Keratinocyte (primary cell): ENCODE results near the gene FOCAD. TPM values are rescaled to one million over a fixed set of nuclear protein-coding genes. Genes with fewer than 3 reads are reported as not detected.

Source experiments
- DNase-seq: peaks from one replicate; pipeline ENCODE4 v3.0.0-alpha.2; 2011; ENCODE audit warnings: low read depth, missing footprints, low spot score
- FAIRE-seq: peaks from 2 replicates; lab custom pipeline; 2011; peaks lifted over from hg19 to GRCh38; lab: Jason Lieb, UNC
- H2AFZ ChIP-seq: 2 replicates; pipeline ENCODE4 v1.6.0; 2012; ENCODE audit warnings: low read length, control low read depth, inconsistent platforms; ENCODE audit not compliant: control insufficient read depth
- H3K27ac ChIP-seq: 2 replicates; pipeline ENCODE4 v1.5.1; 2011; ENCODE audit warnings: low read length; ENCODE audit not compliant: control insufficient read depth, insufficient read depth
- H3K27me3 ChIP-seq: 3 replicates; pipeline ENCODE4 v1.6.0; 2011; ENCODE audit warnings: low read length; ENCODE audit not compliant: control insufficient read depth, insufficient read depth; ENCODE audit errors: extremely low read depth
- H3K36me3 ChIP-seq, 2 experiments: 2 replicates in 1 of 2; 3 replicates in 1 of 2; pipeline ENCODE4 v1.5.1; 2011; ENCODE audit warnings: low read length in 2 of 2, mild to moderate bottlenecking in 1 of 2; ENCODE audit not compliant: control insufficient read depth in 2 of 2, insufficient read depth in 2 of 2; ENCODE audit errors: extremely low read depth in 1 of 2
- H3K4me1 ChIP-seq: 3 replicates; pipeline ENCODE4 v1.5.1; 2011; ENCODE audit warnings: low read length; ENCODE audit not compliant: control insufficient read depth, insufficient read depth; ENCODE audit errors: extremely low read depth
- H3K4me2 ChIP-seq: 3 replicates; pipeline ENCODE4 v1.6.0; 2011; ENCODE audit warnings: low read depth, low read length; ENCODE audit not compliant: control insufficient read depth, insufficient read depth; ENCODE audit errors: extremely low read depth
- H3K4me3 ChIP-seq, 3 experiments: fragments of 200-600 bp in 1 of 3; sonication (generic) in 1 of 3; 2 replicates in 2 of 3; 3 replicates in 1 of 3; pipeline ENCODE4 v1.5.1; 2011 to 2016; ENCODE audit warnings: low read length in 3 of 3, mild to moderate bottlenecking in 3 of 3, control low read depth in 2 of 3, inconsistent platforms in 1 of 3, low read depth in 1 of 3, mixed read lengths in 1 of 3, mixed run types in 1 of 3, moderate library complexity in 1 of 3; ENCODE audit not compliant: control insufficient read depth in 2 of 3, insufficient read depth in 2 of 3; ENCODE audit errors: extremely low read depth in 1 of 3
- H3K79me2 ChIP-seq: 2 replicates; pipeline ENCODE4 v1.6.0; 2012; ENCODE audit warnings: low read length; ENCODE audit not compliant: control insufficient read depth, insufficient read depth
- H3K9ac ChIP-seq: 3 replicates; pipeline ENCODE4 v1.6.0; 2011; ENCODE audit warnings: low read length; ENCODE audit not compliant: control insufficient read depth, insufficient read depth; ENCODE audit errors: extremely low read depth
- H3K9me1 ChIP-seq: 3 replicates; pipeline ENCODE4 v1.6.0; 2011; ENCODE audit warnings: low read length; ENCODE audit not compliant: control insufficient read depth, insufficient read depth; ENCODE audit errors: extremely low read depth
- H3K9me3 ChIP-seq: 2 replicates; pipeline ENCODE4 v1.5.1; 2012; ENCODE audit warnings: low read depth, low read length; ENCODE audit not compliant: control insufficient read depth
- H4K20me1 ChIP-seq: 3 replicates; pipeline ENCODE4 v1.6.0; 2011; ENCODE audit warnings: low read length; ENCODE audit not compliant: control insufficient read depth, insufficient read depth; ENCODE audit errors: extremely low read depth
- CTCF ChIP-seq, 3 experiments: IDR thresholded peaks in 1 of 3; conservative IDR thresholded peaks in 1 of 3; optimal IDR thresholded peaks in 1 of 3; 2 replicates in 2 of 3; 3 replicates in 1 of 3; pipeline versions ENCODE3 to v1.5.1; 2011; ENCODE audit warnings: low read length in 3 of 3, mild to moderate bottlenecking in 3 of 3, moderate library complexity in 2 of 3, control low read depth in 1 of 3, inconsistent platforms in 1 of 3; ENCODE audit not compliant: insufficient read depth in 2 of 3; ENCODE audit errors: extremely low read depth in 1 of 3
- EZH2 ChIP-seq: IDR thresholded peaks from one replicate; pipeline ENCODE4 v1.6.1; 2012; ENCODE audit warnings: inconsistent platforms, mild to moderate bottlenecking, low read length, moderate library complexity
- dilution Hi-C: fragments of 300-500 bp; cut with MboI; formaldehyde crosslinking; loops from one replicate; pipeline ENCODE4 v1.7.0; 2020; ENCODE audit warnings: low sequenced_read_pairs; ENCODE audit not compliant: extremely low pct_ligation_motif_present
- polyA plus RNA-seq, 5 experiments: library from polyadenylated mRNA; depleted of rRNA in 3 of 5; stranded (reverse) in 3 of 5; stranded (forward) in 1 of 5; unstranded in 1 of 5; fragments of >200 nt; gene quantifications; 1 replicate in 1 of 5; 2 replicates in 3 of 5; 3 replicates in 1 of 5; pipeline versions ENCODE4 v1.2.1 to v1.2.3, GENCODE V29; 2011 to 2012; ENCODE audit warnings: missing spikeins in 2 of 5, low read depth in 1 of 5, low replicate concordance in 1 of 5

The FOCAD gene
- polyA plus RNA-seq, 1 donor (not counting 4 experiments of a cell fraction or from before 2014, with no cell fraction given): 33.1 TPM

GRCh38 chr9:21015129-21015815 lies 331.2 kb downstream of the FOCAD start:
- H3K4me1 ChIP-seq: peaks cover 5% of the 10 kb centered on the region
- H3K27ac ChIP-seq: no peak overlapping the region
- no peaks in the 10 kb centered on the region for H3K27me3 ChIP-seq
- H2AFZ ChIP-seq: no peak overlapping the region
- no peak for TF ChIP-seq CTCF (optimal IDR thresholded peaks at IDR 0.05 in 1 of 3, IDR thresholded peaks at IDR 0.05 in 1 of 3, conservative IDR thresholded peaks at IDR 0.05 in 1 of 3; ENCODE audit: extremely low read depth in 1 of 3, insufficient read depth in 2 of 3, low read length in 3 of 3)
- no peak for TF ChIP-seq EZH2
- no peak overlapping the region for H3K9ac ChIP-seq
- dilution Hi-C loops: no loop called here
- no peak overlapping the region for H3K4me3 ChIP-seq
- H4K20me1 ChIP-seq: no peaks in the 10 kb centered on the region
- FAIRE-seq (no peak), DNase-seq (no peak)
- no peak overlapping the region for H3K4me2 ChIP-seq
- H3K79me2 ChIP-seq: no peaks in the 10 kb centered on the region
- no peaks in the 10 kb centered on the region for H3K9me1 ChIP-seq
- no peaks in the 10 kb centered on the region for H3K9me3 ChIP-seq
- H3K36me3 ChIP-seq: peaks cover 0 to 5% of the 10 kb centered on the region in 2 experiments

- TF ChIP-seq EZH2 (no peak), CTCF (optimal IDR thresholded peaks at IDR 0.05 in 1 of 3, IDR thresholded peaks at IDR 0.05 in 1 of 3, conservative IDR thresholded peaks at IDR 0.05 in 1 of 3; ENCODE audit: extremely low read depth in 1 of 3, insufficient read depth in 2 of 3, low read length in 3 of 3) (no peak)
- Histone ChIP-seq H2AFZ (no peak overlapping the region), H3K9ac (no peak overlapping the region), H3K9me1 (no peaks in the 10 kb centered on the region), H3K4me2 (no peak overlapping the region), H3K27me3 (no peaks in the 10 kb centered on the region), H4K20me1 (no peaks in the 10 kb centered on the region), H3K4me3 (no peak overlapping the region), H3K79me2 (no peaks in the 10 kb centered on the region), H3K36me3 (peaks cover 0 to 4% of the 10 kb centered on the region in 2 experiments), H3K4me1 (peaks cover 5% of the 10 kb centered on the region), H3K27ac (no peak overlapping the region), H3K9me3 (no peaks in the 10 kb centered on the region)
- FAIRE-seq: peak; percentile 36
- DNase-seq: no peak
- dilution Hi-C loops: no loop called here
Measured at GRCh38 chr9:21015995-21016394, 331.9 kb downstream of the FOCAD start.
